HEK293 (cell line): ENCODE data around the gene NDRG4.

Experiments used
- CTCF ChIP-seq: fragments of 450-650 bp; formaldehyde crosslinking; IDR thresholded peaks from 2 replicates; pipeline ENCODE4 v1.5.1; 2016; ENCODE audit warnings: missing biosample characterization, missing genetic modification characterization
- KLF17 ChIP-seq: fragments of 450-650 bp; formaldehyde crosslinking; IDR thresholded peaks from 2 replicates; pipeline ENCODE4 v1.5.1; 2016; ENCODE audit warnings: missing biosample characterization, missing genetic modification characterization
- PRDM6 ChIP-seq: fragments of 450-650 bp; formaldehyde crosslinking; IDR thresholded peaks from 2 replicates; pipeline ENCODE4 v1.5.1; 2017; ENCODE audit warnings: missing biosample characterization, missing genetic modification characterization
- ZBTB1 ChIP-seq: fragments of 450-650 bp; formaldehyde crosslinking; IDR thresholded peaks from 2 replicates; pipeline ENCODE4 v1.5.1; 2016; ENCODE audit warnings: missing biosample characterization, missing genetic modification characterization
- ZBTB20 ChIP-seq: fragments of 450-650 bp; formaldehyde crosslinking; IDR thresholded peaks from 2 replicates; pipeline ENCODE4 v1.5.1; 2016; ENCODE audit warnings: missing biosample characterization, missing genetic modification characterization
- ZBTB8A ChIP-seq: fragments of 450-650 bp; formaldehyde crosslinking; IDR thresholded peaks from 2 replicates; pipeline ENCODE4 v1.5.1; 2016; ENCODE audit warnings: missing biosample characterization, missing genetic modification characterization
- ZNF292 ChIP-seq: fragments of 450-650 bp; formaldehyde crosslinking; IDR thresholded peaks from 2 replicates; pipeline ENCODE4 v1.5.1; 2016; ENCODE audit warnings: low read depth, missing biosample characterization, missing genetic modification characterization, borderline replicate concordance
- ZNF561 ChIP-seq: fragments of 450-650 bp; IDR thresholded peaks from 2 replicates; pipeline ENCODE4 v1.5.1; 2018; ENCODE audit warnings: missing biosample characterization, missing genetic modification characterization, borderline replicate concordance
- ZNF692 ChIP-seq: fragments of 450-650 bp; formaldehyde crosslinking; IDR thresholded peaks from 2 replicates; pipeline ENCODE4 v1.5.1; 2016; ENCODE audit warnings: missing biosample characterization, missing genetic modification characterization

DNA sequence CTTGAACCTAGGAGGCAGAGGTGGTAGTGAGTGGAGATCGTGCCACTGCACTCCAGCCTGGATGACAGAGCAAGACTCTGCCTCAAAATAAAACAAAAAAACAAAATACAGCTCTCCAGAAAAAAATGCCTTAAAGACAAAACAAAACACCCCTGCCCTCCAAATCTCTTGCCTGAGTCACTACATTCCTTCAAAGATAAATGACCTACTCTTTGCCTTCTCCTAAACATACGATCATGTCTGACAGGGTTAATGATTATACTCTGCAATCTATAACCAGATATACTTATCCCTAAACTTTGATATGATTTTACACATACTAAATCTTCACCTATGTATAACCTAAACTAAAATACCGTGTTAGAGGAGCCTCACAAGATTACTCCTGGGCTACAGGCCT is 13.9 kb downstream of the NDRG4 start:
- TF ChIP-seq CTCF (tag by site-specific recombination) (no peak), PRDM6 (tag by site-specific recombination) (no peak), ZNF292 (tag by site-specific recombination) (no peak), ZBTB8A (tag by site-specific recombination) (no peak), KLF17 (no peak), ZNF561 (tag by site-specific recombination) (no peak), ZBTB20 (no peak), ZBTB1 (tag by site-specific recombination) (no peak), ZNF692 (no peak)
